DMS53 (cell line): ENCODE results near the gene CLIC5.
"Not testable (repeated sequence)": the region's sequence is repeated elsewhere in the genome, so short reads cannot be mapped to it uniquely, and the experiment has no call there.

ENCODE experiments used
- DNase-seq: peaks from one replicate; lab custom pipeline; 2025; lab: John Stamatoyannopoulos, UW

CLIC5 gene

DNA sequence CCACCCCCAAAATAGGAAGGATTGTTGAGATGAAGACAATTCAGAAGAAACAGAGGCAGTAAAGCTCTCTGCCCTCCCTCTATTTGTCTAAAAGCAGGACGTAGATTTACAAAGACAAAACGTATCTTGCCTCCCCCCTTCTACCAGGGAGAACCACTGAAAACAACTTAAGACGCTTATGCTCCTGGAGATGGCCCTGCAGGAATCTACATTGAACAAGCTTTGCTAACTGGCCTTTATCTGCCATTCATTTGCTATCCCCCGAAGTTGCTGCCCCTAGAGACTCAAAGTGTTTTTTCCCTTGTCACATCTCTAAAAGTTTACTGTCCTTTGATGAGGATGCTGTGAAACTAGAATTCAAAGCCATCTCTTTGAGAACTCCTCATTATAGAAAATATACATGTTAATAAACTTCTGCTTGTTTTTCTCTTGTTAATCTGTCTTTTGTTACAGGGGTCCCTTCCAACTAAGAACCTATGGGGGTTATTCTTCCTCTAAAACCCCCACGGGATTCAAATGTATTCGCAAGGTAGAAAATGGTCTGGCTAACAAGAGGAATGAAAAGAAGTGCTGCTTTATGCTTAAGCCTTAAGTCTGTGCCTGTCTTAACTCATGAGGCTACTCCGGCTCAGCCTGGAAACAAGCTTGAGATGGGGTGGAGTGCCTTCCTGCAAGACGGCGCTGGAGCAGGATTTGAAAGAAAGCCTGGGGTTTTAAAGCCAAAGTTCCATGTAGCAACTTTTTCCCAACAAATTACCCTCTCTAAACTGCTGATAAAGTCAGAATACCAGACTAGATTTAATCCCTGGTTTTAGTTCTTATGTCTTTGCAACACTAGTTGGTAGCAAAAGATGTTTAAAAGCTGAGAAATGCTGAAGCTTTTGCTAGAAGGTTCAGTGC, 88.0 kb downstream of the CLIC5 start:
- no peak for DNase-seq

DNA sequence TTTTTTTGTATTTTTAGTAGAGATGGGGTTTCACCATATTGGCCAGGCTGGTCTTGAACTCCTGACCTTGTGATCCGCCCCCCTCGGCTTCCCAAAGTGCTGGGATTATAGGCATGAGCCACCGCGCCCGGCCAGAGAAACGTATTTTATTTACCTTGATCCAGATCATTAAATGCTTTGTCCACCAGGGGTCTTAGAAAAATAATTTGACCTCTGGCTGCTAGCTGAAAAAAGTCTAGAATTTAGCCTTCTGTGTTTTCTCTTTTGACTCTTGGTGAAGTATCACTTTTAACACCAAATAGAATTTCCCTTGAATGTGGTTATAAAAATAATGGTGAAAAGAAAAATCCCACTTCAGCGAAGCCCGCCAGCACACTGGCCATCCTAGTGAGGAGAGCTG, 89.2 kb downstream of the CLIC5 start:
- not testable (repeated sequence) for DNase-seq

GRCh38 chr6:45924763-45925342, 90.8 kb downstream of the CLIC5 start:
- DNase-seq: no peak

DNA sequence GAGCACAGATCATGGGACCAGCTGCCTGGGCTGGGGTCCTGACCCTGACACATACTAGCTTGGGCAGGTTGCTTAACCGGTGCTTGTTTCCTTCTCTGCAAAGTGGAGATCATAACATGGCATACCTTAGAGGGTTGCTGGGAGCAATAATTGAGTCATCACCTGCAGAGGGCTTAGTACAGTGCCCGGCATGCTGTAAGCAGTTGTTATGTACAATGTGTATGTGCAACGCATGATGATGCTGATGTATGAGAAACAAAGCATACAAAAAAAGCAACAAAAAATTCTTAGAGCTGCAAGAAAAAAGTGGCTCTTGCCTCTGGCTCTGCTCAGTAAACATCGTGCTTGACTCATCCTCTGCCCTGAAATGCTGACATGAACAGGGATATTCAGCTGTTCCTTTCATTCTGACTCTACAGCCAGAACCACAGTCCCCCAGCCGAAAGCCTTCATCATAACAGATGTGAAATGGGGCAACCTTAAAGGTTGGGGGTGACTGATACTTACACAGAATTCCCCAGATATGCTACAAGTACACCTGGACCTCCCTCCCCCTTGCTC, 91.7 kb downstream of the CLIC5 start:
- DNase-seq: peak; percentile 8

- peak; percentile 77 for DNase-seq
Observed at GRCh38 chr6:45922728-45923351, 92.8 kb downstream of the CLIC5 start.

DNA sequence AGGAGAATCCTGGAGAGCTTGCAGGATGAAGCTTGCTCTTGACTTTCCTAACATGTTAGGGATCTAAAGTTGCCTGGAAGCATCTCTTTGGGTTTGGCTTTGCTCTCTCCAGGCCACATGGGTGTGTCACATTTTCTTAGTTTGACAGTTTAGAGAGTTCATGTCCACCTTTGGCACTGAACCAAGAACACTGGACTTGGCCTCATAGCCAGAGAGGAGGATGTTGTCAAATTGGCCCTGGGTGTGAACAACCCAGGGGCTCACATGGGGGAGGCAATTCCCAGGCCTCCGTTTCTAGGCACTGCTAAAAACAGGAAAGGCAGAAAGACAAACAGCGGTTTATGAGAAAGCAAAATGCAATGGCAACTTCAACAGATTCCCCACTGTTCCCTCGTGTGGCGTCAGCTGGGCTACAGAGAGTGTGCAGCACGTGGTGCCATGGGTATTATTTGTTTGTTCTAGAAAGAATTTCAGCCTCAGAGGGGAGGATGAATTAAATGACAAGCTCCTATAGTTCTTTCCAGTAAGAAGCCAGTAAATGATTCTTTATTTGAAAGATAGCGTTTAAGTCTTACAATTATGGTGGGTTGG, 93.9 kb downstream of the CLIC5 start:
- no peak for DNase-seq

GRCh38 chr6:45920819-45921511, 94.7 kb downstream of the CLIC5 start:
- no peak for DNase-seq

GRCh38 chr6:45917439-45917838, 98.2 kb downstream of the CLIC5 start:
- DNase-seq: no peak

- DNase-seq: no peak
Observed at GRCh38 chr6:45916692-45917091, 99.0 kb downstream of the CLIC5 start.

GRCh38 chr6:45915780-45916468, 99.7 kb downstream of the CLIC5 start:
- DNase-seq: no peak

DNA sequence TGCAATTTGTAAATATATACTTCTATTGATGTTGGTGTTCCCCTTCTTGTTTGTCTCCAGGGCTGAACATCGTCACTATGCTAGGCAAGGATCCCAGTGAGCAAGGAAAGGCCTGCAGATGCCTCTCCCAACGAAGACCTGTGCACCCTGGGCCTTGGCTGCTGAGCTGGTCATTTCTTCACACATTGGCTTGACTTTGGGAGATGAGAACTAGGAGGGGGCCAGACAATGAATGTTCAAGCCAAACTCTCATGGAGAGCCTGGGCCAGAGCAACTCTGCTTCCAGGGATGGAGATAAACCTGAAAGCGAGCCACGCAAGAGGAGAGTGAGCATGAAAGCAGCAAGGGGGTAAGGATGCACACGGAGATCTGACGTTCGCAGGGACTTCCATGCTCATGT, 104.0 kb downstream of the CLIC5 start:
- DNase-seq: no peak

DNA sequence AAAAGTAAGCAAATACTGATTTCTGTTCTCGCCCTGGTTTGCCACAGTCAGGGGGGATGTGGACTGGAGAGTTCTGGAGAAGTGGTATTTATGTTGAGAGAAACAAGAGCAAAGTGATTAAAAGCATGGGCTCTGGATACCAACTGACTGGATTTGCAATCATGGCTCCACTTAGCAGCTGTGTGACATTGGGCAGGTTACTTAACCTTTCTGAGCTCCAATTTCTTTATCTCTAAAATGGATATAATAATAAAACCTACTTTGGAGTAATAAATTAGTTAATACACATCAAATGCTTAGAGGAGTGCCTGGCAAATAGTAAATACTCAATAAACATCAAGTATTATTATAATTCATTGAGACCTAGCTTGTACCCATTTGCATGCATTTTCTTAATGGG, 111.7 kb downstream of the CLIC5 start:
- DNase-seq: no peak

DNA sequence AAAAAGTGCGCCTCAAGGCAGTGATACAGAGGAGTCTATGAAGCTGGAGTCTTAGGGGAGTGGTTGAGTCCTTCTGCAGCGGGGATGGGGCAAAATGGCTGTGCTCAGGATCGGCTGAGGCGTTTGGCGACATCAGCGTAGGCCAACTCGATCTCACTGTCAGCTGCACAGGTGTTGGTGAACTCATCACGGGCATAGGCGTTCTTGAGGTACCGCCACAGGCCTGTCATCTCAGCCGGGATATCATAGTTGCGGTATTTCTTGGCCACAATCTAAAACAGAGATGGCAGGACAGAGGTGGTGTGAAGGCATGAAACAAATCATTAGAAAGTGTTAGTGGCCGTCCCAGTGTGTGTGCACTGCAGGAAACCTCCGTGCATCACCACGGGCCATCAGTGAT, 112.7 kb downstream of the CLIC5 start:
- DNase-seq: no peak

- no peak for DNase-seq
Observed at GRCh38 chr6:45901767-45902650, 113.7 kb downstream of the CLIC5 start.

GRCh38 chr6:45900808-45901752, 114.6 kb downstream of the CLIC5 start:
- DNase-seq: no peak

GRCh38 chr6:45899683-45899946, 116.0 kb downstream of the CLIC5 start:
- DNase-seq: no peak

GRCh38 chr6:45898941-45899682, 116.5 kb downstream of the CLIC5 start:
- no peak for DNase-seq

DNA sequence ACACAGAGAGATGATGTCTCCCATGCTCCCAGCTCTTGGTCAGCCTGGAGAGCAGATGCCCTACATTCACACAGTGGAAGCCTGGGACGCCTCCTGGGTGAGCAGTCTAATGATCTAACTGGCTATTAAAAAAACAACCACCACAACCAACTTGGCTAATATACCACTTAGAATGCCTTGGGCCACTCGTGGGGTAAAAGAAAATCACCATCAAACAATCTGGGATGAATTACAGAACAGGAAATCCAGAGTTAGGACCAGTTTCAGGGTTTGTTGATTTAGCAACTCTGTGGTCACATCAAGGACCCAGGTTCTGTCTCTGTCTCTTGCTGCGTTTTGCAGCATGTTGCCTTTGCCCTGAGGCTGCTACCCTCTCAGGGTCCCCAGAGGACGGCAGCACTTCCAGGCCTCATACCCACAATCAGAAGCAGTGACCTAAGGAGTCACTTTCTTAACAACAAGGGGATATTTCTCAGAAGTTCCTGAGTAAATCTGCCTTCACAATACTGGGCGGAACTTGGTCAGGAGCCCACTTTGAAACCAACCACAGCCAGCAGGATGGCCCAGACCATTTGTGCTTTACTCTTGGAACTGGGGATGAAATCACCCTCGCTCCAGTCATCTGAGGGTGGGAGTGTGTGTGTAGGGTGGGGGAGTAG, 118.7 kb downstream of the CLIC5 start:
- no peak for DNase-seq
